ENCODE results near the gene USP12. TPM values are rescaled to one million over a fixed set of nuclear protein-coding genes. Genes with fewer than 3 reads are reported as not detected.

The USP12 gene
- total RNA-seq, 1 donor from 2014 or later = 37.5 TPM

DNA sequence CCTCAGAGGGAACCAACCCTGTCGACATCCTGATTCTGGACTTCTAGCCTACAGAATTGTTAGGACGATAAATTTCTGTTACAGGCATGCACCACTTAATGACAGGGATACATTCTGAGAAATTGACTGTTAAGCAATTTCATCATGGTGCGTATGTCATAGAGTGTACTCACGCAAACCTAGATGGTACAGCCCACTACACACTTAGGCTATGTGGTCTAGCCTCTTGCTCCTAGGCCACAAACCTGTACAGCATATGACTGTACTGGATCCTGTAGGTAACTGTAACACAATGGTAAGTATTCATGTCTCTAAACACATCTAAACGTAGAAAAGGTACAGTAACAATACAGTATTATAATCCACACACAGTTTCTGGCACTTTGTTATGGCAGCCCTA is 13.3 kb downstream of the USP12 start:
- H3K27me3 ChIP-seq = no peaks in the 10 kb centered on the region
- intact Hi-C loops (cut with DNase I) = no loop called here
- peaks cover 8% of the 10 kb centered on the region for H3K9me3 ChIP-seq
- ATAC-seq = no peak
- TF ChIP-seq, protein P1, sequence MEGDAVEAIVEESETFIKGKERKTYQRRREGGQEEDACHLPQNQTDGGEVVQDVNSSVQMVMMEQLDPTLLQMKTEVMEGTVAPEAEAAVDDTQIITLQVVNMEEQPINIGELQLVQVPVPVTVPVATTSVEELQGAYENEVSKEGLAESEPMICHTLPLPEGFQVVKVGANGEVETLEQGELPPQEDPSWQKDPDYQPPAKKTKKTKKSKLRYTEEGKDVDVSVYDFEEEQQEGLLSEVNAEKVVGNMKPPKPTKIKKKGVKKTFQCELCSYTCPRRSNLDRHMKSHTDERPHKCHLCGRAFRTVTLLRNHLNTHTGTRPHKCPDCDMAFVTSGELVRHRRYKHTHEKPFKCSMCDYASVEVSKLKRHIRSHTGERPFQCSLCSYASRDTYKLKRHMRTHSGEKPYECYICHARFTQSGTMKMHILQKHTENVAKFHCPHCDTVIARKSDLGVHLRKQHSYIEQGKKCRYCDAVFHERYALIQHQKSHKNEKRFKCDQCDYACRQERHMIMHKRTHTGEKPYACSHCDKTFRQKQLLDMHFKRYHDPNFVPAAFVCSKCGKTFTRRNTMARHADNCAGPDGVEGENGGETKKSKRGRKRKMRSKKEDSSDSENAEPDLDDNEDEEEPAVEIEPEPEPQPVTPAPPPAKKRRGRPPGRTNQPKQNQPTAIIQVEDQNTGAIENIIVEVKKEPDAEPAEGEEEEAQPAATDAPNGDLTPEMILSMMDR (IDR thresholded peaks at IDR 0.05) = no peak
- DNase-seq = no peak
- H3K4me1 ChIP-seq = peaks cover 10% of the 10 kb centered on the region
- H3K27ac ChIP-seq = no peak overlapping the region
- H3K36me3 ChIP-seq = no peaks in the 10 kb centered on the region
- no peak overlapping the region for H3K4me3 ChIP-seq

DNA sequence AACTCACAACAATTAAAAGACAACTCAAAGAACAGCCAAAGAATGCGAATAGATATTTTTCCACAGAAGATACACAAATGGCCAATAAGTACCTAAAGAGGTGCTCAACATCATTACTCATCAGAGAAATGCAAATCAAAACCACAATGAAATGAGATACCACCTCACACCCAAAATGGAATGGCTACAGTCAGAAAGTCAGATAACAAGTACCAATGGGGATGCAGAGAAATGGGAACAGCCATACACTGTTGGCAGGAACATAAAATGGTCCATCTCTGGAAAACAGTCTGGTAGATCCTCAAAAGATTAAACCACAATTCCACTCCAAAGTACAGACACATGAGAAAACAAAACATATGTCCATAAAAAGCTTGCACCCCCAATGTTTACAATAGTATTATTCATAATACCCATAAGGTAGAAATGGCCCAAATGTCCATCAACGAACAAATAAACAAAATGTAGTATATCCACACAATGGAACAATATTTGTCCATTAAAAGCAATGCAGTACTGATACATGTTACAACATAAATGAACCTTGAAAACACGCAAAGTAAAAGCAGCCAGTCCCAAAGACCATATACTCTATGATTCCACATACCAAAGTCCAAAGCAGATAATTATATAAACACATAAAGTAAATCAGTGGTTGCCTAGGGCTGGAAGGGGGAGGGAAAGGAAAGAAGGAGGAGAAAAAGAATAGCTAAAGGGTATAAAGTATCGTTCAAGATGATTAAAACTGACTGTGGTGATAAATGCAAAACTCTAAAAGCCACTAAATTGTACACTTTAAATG is 19.6 kb downstream of the USP12 start:
- H3K9me3 ChIP-seq = peaks cover 8% of the 10 kb centered on the region
- H3K36me3 ChIP-seq = no peaks in the 10 kb centered on the region
- H3K27ac ChIP-seq = no peak overlapping the region
- H3K4me3 ChIP-seq = no peak overlapping the region
- DNase-seq (no peak), ATAC-seq (no peak)
- H3K4me1 ChIP-seq = peaks cover 10% of the 10 kb centered on the region
- H3K27me3 ChIP-seq = no peaks in the 10 kb centered on the region
- TF ChIP-seq, protein P1 (IDR thresholded peaks at IDR 0.05) = no peak
- intact Hi-C loops (cut with DNase I) = no loop called here

DNA sequence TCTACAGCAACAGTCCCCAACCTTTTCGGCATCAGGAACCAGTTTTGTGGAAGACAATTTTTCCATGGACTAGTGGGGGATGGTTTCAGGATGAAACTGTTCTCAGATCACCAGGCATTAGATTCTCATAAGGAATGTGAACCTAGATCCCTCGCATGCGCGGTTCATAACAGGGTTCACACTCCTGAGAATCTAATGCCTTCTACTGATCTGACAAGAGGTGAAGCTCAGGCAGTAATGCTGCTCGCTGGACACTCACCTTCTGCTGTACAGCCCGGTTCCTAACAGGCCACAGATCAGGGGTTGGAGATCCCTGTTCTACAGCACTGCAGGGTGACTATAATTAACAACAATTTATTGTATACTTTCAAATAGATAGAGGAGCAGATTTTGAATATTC is 21.9 kb downstream of the USP12 start:
- H3K4me1 ChIP-seq = peaks cover 14% of the 10 kb centered on the region
- no peaks in the 10 kb centered on the region for H3K9me3 ChIP-seq
- no peaks in the 10 kb centered on the region for H3K27me3 ChIP-seq
- H3K36me3 ChIP-seq = no peaks in the 10 kb centered on the region
- H3K4me3 ChIP-seq = no peak overlapping the region
- no peak overlapping the region for H3K27ac ChIP-seq
- TF ChIP-seq, protein P1 (IDR thresholded peaks at IDR 0.05) = no peak
- no peak for ATAC-seq
- intact Hi-C loops (cut with DNase I) = no loop called here
- DNase-seq = no peak

DNA sequence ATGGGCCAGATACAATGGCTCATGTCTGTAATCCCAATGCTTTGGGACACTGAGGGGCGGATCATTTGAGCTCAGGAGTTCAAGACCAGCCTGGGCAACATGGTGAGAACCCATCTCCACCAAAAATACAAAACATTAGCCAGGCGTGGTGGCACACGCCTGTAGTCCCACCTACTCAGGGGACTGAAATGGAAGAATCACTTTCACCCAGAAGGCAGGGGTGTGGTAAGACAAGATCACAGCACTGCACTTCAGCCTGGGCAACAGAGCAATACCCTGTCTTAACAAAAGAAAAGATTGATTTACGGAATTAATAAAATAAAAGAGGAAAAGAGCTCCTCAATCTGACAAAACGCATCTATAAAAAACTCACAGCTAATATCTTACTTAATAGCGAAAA is 22.7 kb downstream of the USP12 start:
- Histone ChIP-seq H3K4me1 (peaks cover 14% of the 10 kb centered on the region), H3K4me3 (no peak overlapping the region), H3K27me3 (no peaks in the 10 kb centered on the region), H3K36me3 (no peaks in the 10 kb centered on the region), H3K27ac (no peak overlapping the region), H3K9me3 (no peaks in the 10 kb centered on the region)
- TF ChIP-seq, protein P1 (IDR thresholded peaks at IDR 0.05) = no peak
- DNase-seq (no peak), ATAC-seq (no peak)
- intact Hi-C loops (cut with DNase I) = no loop called here

DNA sequence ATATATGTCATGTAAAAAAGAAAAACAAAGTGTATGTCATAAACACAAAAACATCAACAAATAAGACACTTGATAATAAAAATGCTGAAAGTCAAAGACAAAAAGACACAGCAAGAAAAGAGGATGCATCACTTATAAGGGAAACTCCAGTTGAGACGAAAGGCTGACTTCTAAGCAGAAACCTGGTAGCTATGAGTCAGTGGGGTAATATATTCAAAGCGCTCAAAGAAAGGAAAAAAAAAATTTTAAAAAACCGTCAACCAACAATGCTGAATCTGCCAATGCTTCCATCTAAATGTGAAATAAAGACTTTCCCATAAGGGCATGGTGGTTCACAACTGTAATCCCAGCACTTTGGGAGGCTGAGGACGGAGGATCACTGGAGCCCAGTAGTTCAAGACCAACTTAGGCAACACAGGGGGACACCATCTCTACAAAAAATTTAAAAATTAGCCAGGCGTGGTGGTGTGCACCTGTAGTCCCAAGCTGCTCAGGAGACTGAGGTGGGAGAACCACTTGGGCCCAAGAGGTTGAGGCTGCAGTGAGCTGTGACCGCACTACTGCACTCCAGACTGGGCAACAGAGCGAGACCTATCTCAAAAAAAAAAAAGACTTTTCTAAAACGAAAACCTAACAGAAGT is 24.0 kb downstream of the USP12 start:
- DNase-seq (no peak), ATAC-seq (no peak)
- Histone ChIP-seq H3K4me3 (no peak overlapping the region), H3K27me3 (no peaks in the 10 kb centered on the region), H3K4me1 (peaks cover 14% of the 10 kb centered on the region), H3K27ac (no peak overlapping the region), H3K36me3 (no peaks in the 10 kb centered on the region), H3K9me3 (no peaks in the 10 kb centered on the region)
- intact Hi-C loops (cut with DNase I) = no loop called here
- TF ChIP-seq, protein P1 (IDR thresholded peaks at IDR 0.05) = no peak
